IMR-90 (cell line): ENCODE results near the gene PACSIN3. TPM values are rescaled to one million over a fixed set of nuclear protein-coding genes. Genes with fewer than 3 reads are reported as not detected.

Experiments
- ATAC-seq: fragments of 200-7000 bp; cut with Tn5 transposase; 2 replicates; pipeline ENCODE4 v1.9.1; 2020; ENCODE audit warnings: low read depth, mild to moderate bottlenecking, moderate library complexity
- BruUV-seq: library from RNA; stranded (reverse); fragments of 400-500 nt; replicated peaks from 2 replicates; lab custom pipeline; 2021; lab: Mats Ljungman, UMichigan
- CTCF ChIA-PET: fragments of 300-600 bp; formaldehyde crosslinking; extraction: SDS; loops from one replicate; lab custom pipeline; 2021; ENCODE audit warnings: antibody characterized with exemption; lab: Yijun Ruan, JAX
- POLR2A ChIA-PET: fragments of 300-600 bp; sonication (Branson Sonifier 250); formaldehyde crosslinking; loops from one replicate; lab custom pipeline; 2022; ENCODE audit warnings: antibody characterized with exemption; ENCODE audit not compliant: unreplicated experiment; lab: Charles Lee
- DNase-seq: peaks from one replicate; pipeline ENCODE4 v3.0.0; 2013
- H2AFZ ChIP-seq: replicated peaks from 2 replicates; pipeline ENCODE3; 2013; ENCODE audit warnings: low read length, mild to moderate bottlenecking; ENCODE audit not compliant: poor library complexity
- H2AK5ac ChIP-seq: 2 replicates; pipeline ENCODE4 v1.6.1; 2013; ENCODE audit warnings: low read depth, low read length, inconsistent platforms
- H2AK9ac ChIP-seq: replicated peaks from 2 replicates; pipeline ENCODE3; 2013; ENCODE audit warnings: mild to moderate bottlenecking, low read depth, low read length, moderate library complexity; ENCODE audit not compliant: poor library complexity
- H2BK120ac ChIP-seq: 2 replicates; pipeline ENCODE4 v1.6.1; 2013; ENCODE audit warnings: low read depth, low read length, inconsistent platforms
- H2BK15ac ChIP-seq: 3 replicates; pipeline ENCODE4 v1.6.1; 2013; ENCODE audit warnings: low read depth, low read length, inconsistent platforms
- H2BK20ac ChIP-seq: 2 replicates; pipeline ENCODE4 v1.6.1; 2013; ENCODE audit warnings: low read depth, mild to moderate bottlenecking, inconsistent platforms, low read length, moderate library complexity
- H2BK5ac ChIP-seq: 2 replicates; pipeline ENCODE4 v1.6.1; 2013; ENCODE audit warnings: mild to moderate bottlenecking, low read depth, low read length, inconsistent platforms; ENCODE audit not compliant: poor library complexity, severe bottlenecking
- H3K14ac ChIP-seq: replicated peaks from 2 replicates; pipeline ENCODE4 v1.6.1; 2013; ENCODE audit warnings: low read depth, low read length, inconsistent platforms
- H3K18ac ChIP-seq: 2 replicates; pipeline ENCODE4 v1.6.1; 2013; ENCODE audit warnings: low read depth, low read length, control low read depth
- H3K23ac ChIP-seq: 2 replicates; pipeline ENCODE4 v1.6.1; 2013; ENCODE audit warnings: low read depth, low read length, inconsistent platforms
- H3K27ac ChIP-seq: 2 replicates; pipeline ENCODE4 v1.5.1; 2013; ENCODE audit warnings: mild to moderate bottlenecking, control low read depth, low read length; ENCODE audit not compliant: insufficient read depth
- H3K27me3 ChIP-seq: 2 replicates; pipeline ENCODE4 v1.6.1; 2013; ENCODE audit warnings: low read length; ENCODE audit not compliant: control insufficient read depth, insufficient read depth
- H3K36me3 ChIP-seq: 2 replicates; pipeline ENCODE4 v1.6.1; 2013; ENCODE audit warnings: low read length, mixed read lengths; ENCODE audit not compliant: control insufficient read depth, insufficient read depth
- H3K4ac ChIP-seq: 2 replicates; pipeline ENCODE4 v1.6.1; 2013; ENCODE audit warnings: low read depth, low read length, inconsistent platforms
- H3K4me1 ChIP-seq: 2 replicates; pipeline ENCODE4 v1.6.1; 2013; ENCODE audit warnings: low read length, mixed read lengths; ENCODE audit not compliant: control insufficient read depth, insufficient read depth
- H3K4me2 ChIP-seq: 2 replicates; pipeline ENCODE4 v1.6.1; 2013; ENCODE audit warnings: low read depth, mild to moderate bottlenecking, control low read depth, low read length, moderate library complexity
- H3K4me3 ChIP-seq: 2 replicates; pipeline ENCODE4 v1.5.1; 2013; ENCODE audit warnings: low read depth, mild to moderate bottlenecking, control low read depth, low read length, moderate library complexity; ENCODE audit not compliant: insufficient read depth
- H3K56ac ChIP-seq: 2 replicates; pipeline ENCODE4 v1.6.1; 2013; ENCODE audit warnings: low read length, inconsistent platforms; ENCODE audit not compliant: insufficient read depth; ENCODE audit errors: extremely low read depth
- H3K79me1 ChIP-seq, 2 experiments: 2 replicates each; pipeline ENCODE4 v1.6.1; 2013; ENCODE audit warnings: low read length in 2 of 2, inconsistent platforms in 1 of 2, low read depth in 1 of 2
- H3K9ac ChIP-seq: 2 replicates; pipeline ENCODE4 v1.6.1; 2013; ENCODE audit warnings: low read depth, low read length, control low read depth
- H3K9me1 ChIP-seq: 2 replicates; pipeline ENCODE4 v1.6.1; 2013; ENCODE audit warnings: low read length, inconsistent platforms; ENCODE audit not compliant: insufficient read depth
- H3K9me3 ChIP-seq: 2 replicates; pipeline ENCODE4 v1.6.1; 2013; ENCODE audit warnings: low read length; ENCODE audit not compliant: control insufficient read depth, insufficient read depth
- H4K20me1 ChIP-seq: 2 replicates; pipeline ENCODE4 v1.6.1; 2013; ENCODE audit warnings: low read length, inconsistent platforms; ENCODE audit not compliant: insufficient read depth
- H4K5ac ChIP-seq: 2 replicates; pipeline ENCODE4 v1.6.1; 2013; ENCODE audit warnings: mild to moderate bottlenecking, low read depth, low read length, control low read depth
- H4K8ac ChIP-seq, 2 experiments: 2 replicates each; pipeline ENCODE4 v1.6.1; 2013; ENCODE audit warnings: low read depth in 2 of 2, low read length in 2 of 2, control low read depth in 1 of 2, inconsistent platforms in 1 of 2
- H4K91ac ChIP-seq: 2 replicates; pipeline ENCODE4 v1.6.1; 2013; ENCODE audit warnings: low read depth, low read length, inconsistent platforms; ENCODE audit not compliant: insufficient read depth
- MXI1 ChIP-seq: IDR thresholded peaks from 2 replicates; pipeline ENCODE4 v1.6.1; 2012; ENCODE audit warnings: low read depth, mild to moderate bottlenecking, low read length, moderate library complexity, borderline replicate concordance
- WGBS, 2 experiments: methylation state at CpG; one replicate each; pipeline versions ENCODE4 v1.1.5 to v1.1.7; 2013; ENCODE audit warnings: missing lambda C conversion rate in 2 of 2; ENCODE audit not compliant: insufficient read length in 1 of 2; ENCODE audit errors: extremely low coverage in 2 of 2; 5-methylcytosine and 5-hydroxymethylcytosine counted together
- dilution Hi-C: fragments of 300-500 bp; cut with HindIII; formaldehyde crosslinking; loops from one replicate; pipeline ENCODE4 v1.14.3; 2018; ENCODE audit warnings: low sequenced_read_pairs; ENCODE audit not compliant: unreplicated experiment
- in situ Hi-C: fragments of 300-500 bp; cut with MboI; formaldehyde crosslinking; loops from 3 replicates; pipeline ENCODE4 v1.14.3; 2019; ENCODE audit warnings: low sequenced_read_pairs, inconsistent platforms, mixed read lengths
- intact Hi-C: fragments of 100-400 bp; cut with micrococcal nuclease; formaldehyde crosslinking; loops from 2 replicates; pipeline ENCODE4 v1.10.0; 2022
- polyA plus RNA-seq, 3 experiments: library from polyadenylated mRNA; depleted of rRNA; stranded (reverse); fragments of >200 nt; gene quantifications; 2 replicates each; pipeline ENCODE4 v1.2.3, GENCODE V29; 2012; ENCODE audit warnings: low replicate concordance in 1 of 3
- total RNA-seq: library from RNA; depleted of rRNA; stranded (reverse); fragments of >200 nt; gene quantifications from 2 replicates; pipeline ENCODE4 v1.2.3, GENCODE V29; 2012
- TF ChIP-seq, protein P1 (sequence below): conservative IDR thresholded peaks from 2 replicates; pipeline ENCODE4 v1.5.1; 2012; ENCODE audit warnings: mild to moderate bottlenecking, low read depth, low read length, improper control_type of control experiment

PACSIN3 gene
- total and polyA plus RNA-seq, 2 of the 4 experiments (the other 2 are of a cell fraction): 19.2 to 21.1 TPM

DNA sequence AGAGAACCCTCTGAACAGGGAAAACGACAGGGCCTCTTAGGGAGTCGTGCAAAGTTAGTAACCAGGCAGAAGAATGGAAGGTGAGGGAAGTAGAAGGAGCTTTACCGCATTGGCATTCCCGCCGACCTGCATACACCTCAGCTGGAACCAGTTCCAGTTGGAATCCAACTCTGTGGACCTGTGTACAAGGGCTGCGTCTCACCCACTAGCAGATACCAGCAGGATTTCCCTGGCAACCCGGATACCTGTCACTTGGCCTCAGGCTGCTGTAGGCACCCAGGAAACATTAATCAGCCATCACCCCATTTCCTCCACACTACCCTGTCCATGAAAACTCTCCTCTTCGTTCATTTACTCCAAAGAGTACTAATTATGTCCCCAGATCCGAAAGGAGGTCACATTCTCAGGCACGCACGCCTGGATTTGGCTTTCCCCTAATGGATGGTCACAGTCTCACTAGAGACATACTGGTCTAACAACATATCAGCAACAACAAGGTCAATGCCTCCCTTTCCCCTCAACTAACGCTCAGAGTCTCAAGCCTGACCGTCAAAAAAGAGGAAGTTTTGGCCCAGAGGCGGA is 10.4 kb downstream of the PACSIN3 start:
- no TSS peak for BruUV-seq
- TF ChIP-seq, protein P1, sequence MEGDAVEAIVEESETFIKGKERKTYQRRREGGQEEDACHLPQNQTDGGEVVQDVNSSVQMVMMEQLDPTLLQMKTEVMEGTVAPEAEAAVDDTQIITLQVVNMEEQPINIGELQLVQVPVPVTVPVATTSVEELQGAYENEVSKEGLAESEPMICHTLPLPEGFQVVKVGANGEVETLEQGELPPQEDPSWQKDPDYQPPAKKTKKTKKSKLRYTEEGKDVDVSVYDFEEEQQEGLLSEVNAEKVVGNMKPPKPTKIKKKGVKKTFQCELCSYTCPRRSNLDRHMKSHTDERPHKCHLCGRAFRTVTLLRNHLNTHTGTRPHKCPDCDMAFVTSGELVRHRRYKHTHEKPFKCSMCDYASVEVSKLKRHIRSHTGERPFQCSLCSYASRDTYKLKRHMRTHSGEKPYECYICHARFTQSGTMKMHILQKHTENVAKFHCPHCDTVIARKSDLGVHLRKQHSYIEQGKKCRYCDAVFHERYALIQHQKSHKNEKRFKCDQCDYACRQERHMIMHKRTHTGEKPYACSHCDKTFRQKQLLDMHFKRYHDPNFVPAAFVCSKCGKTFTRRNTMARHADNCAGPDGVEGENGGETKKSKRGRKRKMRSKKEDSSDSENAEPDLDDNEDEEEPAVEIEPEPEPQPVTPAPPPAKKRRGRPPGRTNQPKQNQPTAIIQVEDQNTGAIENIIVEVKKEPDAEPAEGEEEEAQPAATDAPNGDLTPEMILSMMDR: no peak
- 0 out of 2 replicates have a peak, but pooled peaks have one; percentile 35 for TF ChIP-seq MXI1
- Histone ChIP-seq H4K91ac (peak overlapping the region; percentile 92), H2AFZ (peak overlapping the region; percentile 98), H4K5ac (peak overlapping the region; percentile 86), H2BK15ac (no peak overlapping the region), H3K4ac (peak overlapping the region; percentile 98), H4K8ac (peak overlapping the region; percentile 97 to 98), H3K18ac (no peak overlapping the region), H3K9me3 (no peaks in the 10 kb centered on the region), H3K36me3 (peaks cover 54% of the 10 kb centered on the region), H3K4me3 (peak overlapping the region; percentile 92), H3K23ac (peak overlapping the region; percentile 96; the same call in 1 of the 2 replicates), H3K27ac (peak overlapping the region; percentile 97), H3K79me1 (peaks cover 17 to 63% of the 10 kb centered on the region in 2 experiments), H2BK5ac (peak overlapping the region; percentile 87), H2AK5ac (peak overlapping the region; percentile 98), H2BK120ac (no peak overlapping the region), H4K20me1 (peaks cover 20% of the 10 kb centered on the region), H3K56ac (peak overlapping the region; percentile 58; the same call in 1 of the 2 replicates), H3K4me2 (peak overlapping the region; percentile 99), H3K9me1 (0 out of 2 replicates have a peak, but pooled peaks cover 3% of the 10 kb centered on the region), H3K4me1 (peaks cover 9% of the 10 kb centered on the region), H3K14ac (peak overlapping the region; percentile 98), H3K9ac (peak overlapping the region; percentile 97), H3K27me3 (no peaks in the 10 kb centered on the region), H2BK20ac (no peak overlapping the region), H2AK9ac (peak overlapping the region; percentile 100)
- in situ Hi-C loops (loop anchor here (5.0 kb wide), 1 partner anchor 86 kb away; no protein-coding TSS in a partner anchor), dilution Hi-C loops (no loop called here), intact Hi-C loops (loop anchor here (2.0 kb wide), 1 partner anchor 59 kb away; no protein-coding TSS in a partner anchor)
- ATAC-seq: no peak
- no peak for DNase-seq
- ChIA-PET CTCF (no interaction called here), POLR2A (no interaction called here)
- 61% methylated on average over 9 of the region's 14 CpGs; no CpG with 5 or more reads in 1 of the 2 experiments for WGBS, 2 experiments
